Measurements from ENCODE around the gene NTRK1. TPM values are rescaled to one million over a fixed set of nuclear protein-coding genes. Genes with fewer than 3 reads are reported as not detected.

Gene NTRK1
- total RNA-seq, 6 donors from 2014 or later: 0.30 to 1.4 (median 1.2) TPM; not detected in 2

DNA sequence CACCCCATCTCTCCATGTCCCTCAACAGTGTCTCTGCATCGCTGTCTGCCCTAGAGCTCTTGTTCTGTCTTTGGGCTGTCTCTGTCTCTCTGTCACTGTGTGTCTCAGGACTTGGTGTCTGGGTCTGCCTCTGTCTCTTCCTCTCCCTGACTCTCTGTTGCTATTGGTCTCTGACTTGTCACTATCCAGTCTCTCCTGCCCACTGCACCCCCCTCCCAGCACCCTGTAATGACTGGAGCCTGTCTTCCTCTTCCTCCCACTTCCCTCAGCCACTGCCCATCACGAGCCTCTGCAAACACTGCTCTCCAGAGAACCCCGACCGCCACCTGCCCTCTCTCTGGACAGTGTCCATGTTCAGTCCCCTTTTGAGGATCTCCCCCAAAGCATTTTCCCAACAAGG is 45.0 kb downstream of the NTRK1 start:
- ATAC-seq (ENCODE audit: low FRiP score in 2 of 2) (no peak), DNase-seq (no peak)
- Histone ChIP-seq H3K4me1 (peaks cover 16 to 40% (median 33%) of the 10 kb centered on the region in 4 donors), H3K27me3 (no peaks in the 10 kb centered on the region), H3K27ac (no peak overlapping the region), H3K9me3 (no peaks in the 10 kb centered on the region), H3K36me3 (peaks cover 0 to 55% (median 9%) of the 10 kb centered on the region in 4 donors), H3K4me3 (no peak overlapping the region)
- TF ChIP-seq, protein P1, sequence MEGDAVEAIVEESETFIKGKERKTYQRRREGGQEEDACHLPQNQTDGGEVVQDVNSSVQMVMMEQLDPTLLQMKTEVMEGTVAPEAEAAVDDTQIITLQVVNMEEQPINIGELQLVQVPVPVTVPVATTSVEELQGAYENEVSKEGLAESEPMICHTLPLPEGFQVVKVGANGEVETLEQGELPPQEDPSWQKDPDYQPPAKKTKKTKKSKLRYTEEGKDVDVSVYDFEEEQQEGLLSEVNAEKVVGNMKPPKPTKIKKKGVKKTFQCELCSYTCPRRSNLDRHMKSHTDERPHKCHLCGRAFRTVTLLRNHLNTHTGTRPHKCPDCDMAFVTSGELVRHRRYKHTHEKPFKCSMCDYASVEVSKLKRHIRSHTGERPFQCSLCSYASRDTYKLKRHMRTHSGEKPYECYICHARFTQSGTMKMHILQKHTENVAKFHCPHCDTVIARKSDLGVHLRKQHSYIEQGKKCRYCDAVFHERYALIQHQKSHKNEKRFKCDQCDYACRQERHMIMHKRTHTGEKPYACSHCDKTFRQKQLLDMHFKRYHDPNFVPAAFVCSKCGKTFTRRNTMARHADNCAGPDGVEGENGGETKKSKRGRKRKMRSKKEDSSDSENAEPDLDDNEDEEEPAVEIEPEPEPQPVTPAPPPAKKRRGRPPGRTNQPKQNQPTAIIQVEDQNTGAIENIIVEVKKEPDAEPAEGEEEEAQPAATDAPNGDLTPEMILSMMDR (IDR thresholded peaks at IDR 0.05): no peak
- TF ChIP-seq POLR2A (IDR thresholded peaks at IDR 0.05) (no peak), POLR2AphosphoS5 (IDR thresholded peaks at IDR 0.05) (no peak), EP300 (IDR thresholded peaks at IDR 0.05) (no peak)
- 38 to 49% methylated on average over 4 of the region's 4 CpGs for WGBS, 2 donors

DNA sequence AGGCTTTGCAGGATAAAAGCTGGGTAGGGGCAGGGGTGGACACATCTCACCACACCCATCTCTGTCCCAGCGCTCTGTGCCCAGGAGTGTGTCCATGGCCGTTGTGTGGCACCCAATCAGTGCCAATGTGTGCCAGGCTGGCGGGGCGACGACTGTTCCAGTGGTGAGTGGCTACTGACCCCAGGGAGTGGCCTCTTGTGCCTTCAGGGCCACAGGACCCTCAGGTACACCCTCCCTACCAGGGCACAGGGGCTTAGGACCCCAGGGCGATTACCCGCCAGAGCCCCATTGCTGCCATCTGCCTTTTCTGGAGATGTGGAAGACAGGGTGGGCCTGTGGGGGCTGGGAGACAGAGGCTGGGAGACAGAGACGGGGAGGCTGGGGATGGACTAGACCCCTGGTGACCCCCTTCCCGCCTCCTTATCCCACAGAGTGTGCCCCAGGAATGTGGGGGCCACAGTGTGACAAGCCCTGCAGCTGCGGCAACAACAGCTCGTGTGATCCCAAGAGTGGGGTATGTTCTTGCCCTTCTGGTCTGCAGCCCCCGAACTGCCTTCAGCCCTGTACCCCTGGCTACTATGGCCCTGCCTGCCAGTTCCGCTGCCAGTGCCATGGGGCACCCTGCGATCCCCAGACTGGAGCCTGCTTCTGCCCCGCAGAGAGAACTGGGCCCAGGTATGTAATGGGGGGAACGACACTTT is 45.7 kb downstream of the NTRK1 start:
- Histone ChIP-seq H3K36me3 (peaks cover 0 to 59% (median 9%) of the 10 kb centered on the region in 4 donors), H3K27ac (no peak overlapping the region), H3K9me3 (no peaks in the 10 kb centered on the region), H3K4me3 (no peak overlapping the region), H3K27me3 (no peaks in the 10 kb centered on the region), H3K4me1 (peaks cover 11 to 33% (median 26%) of the 10 kb centered on the region in 4 donors)
- no peak for DNase-seq
- ATAC-seq (ENCODE audit: low FRiP score in 2 of 2): no peak
- no peak for TF ChIP-seq POLR2AphosphoS5 (IDR thresholded peaks at IDR 0.05)
- no peak for TF ChIP-seq EP300 (IDR thresholded peaks at IDR 0.05)
- TF ChIP-seq, protein P1 (IDR thresholded peaks at IDR 0.05): no peak
- TF ChIP-seq POLR2A (IDR thresholded peaks at IDR 0.05): no peak
- 91 to 96% methylated on average over 11 to 16 of the region's 16 CpGs for WGBS, 2 donors

DNA sequence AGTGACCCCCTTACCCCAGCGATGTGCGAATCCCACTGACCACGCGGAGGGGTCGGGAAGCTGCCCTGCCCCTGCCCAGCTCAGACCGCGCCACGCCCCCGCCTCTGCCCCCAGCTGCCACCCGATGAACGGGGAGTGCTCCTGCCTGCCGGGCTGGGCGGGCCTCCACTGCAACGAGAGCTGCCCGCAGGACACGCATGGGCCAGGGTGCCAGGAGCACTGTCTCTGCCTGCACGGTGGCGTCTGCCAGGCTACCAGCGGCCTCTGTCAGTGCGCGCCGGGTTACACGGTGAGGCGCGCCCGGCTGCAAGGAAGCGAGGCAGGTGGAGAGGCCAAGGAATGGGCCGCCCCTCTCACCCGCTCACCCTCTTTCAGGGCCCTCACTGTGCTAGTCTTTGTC is 47.9 kb downstream of the NTRK1 start:
- no peak for TF ChIP-seq POLR2AphosphoS5 (IDR thresholded peaks at IDR 0.05)
- TF ChIP-seq, protein P1 (IDR thresholded peaks at IDR 0.05): no peak
- TF ChIP-seq POLR2A (IDR thresholded peaks at IDR 0.05): no peak
- Histone ChIP-seq H3K4me3 (no peak overlapping the region), H3K9me3 (no peaks in the 10 kb centered on the region), H3K27ac (no peak overlapping the region), H3K27me3 (no peaks in the 10 kb centered on the region), H3K36me3 (peaks cover 0 to 79% (median 18%) of the 10 kb centered on the region in 4 donors), H3K4me1 (peaks cover 11 to 29% (median 15%) of the 10 kb centered on the region in 4 donors)
- DNase-seq (no peak), ATAC-seq (ENCODE audit: low FRiP score in 2 of 2) (no peak)
- WGBS, 2 donors: 79 to 95% methylated on average over 8 to 21 of the region's 29 CpGs

DNA sequence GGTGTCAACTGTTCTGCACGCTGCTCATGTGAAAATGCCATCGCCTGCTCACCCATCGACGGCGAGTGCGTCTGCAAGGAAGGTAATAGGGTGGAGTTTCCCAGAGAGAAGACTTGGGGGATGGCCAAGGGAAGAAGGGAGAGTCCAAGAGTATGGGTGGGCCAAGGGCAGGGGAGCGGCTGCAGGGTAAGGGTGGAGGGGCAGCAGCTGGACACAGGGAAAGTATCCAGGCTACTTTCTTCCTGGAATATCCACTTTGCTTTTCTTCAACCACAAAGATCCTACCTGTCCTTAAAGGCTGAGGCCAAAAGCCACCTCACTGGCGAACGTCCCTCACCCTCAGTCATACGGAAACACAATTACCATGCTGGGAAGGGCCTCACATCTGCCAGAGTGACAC is 48.3 kb downstream of the NTRK1 start:
- H3K4me3 ChIP-seq: no peak overlapping the region
- WGBS, 2 donors: 63 to 65% methylated on average over 7 to 10 of the region's 10 CpGs
- H3K4me1 ChIP-seq: peaks cover 10 to 25% (median 11%) of the 10 kb centered on the region in 4 donors
- H3K27ac ChIP-seq: no peak overlapping the region
- ATAC-seq (ENCODE audit: low FRiP score in 2 of 2): no peak
- TF ChIP-seq POLR2AphosphoS5 (IDR thresholded peaks at IDR 0.05) (no peak), POLR2A (IDR thresholded peaks at IDR 0.05) (no peak), EP300 (IDR thresholded peaks at IDR 0.05) (no peak)
- no peaks in the 10 kb centered on the region for H3K27me3 ChIP-seq
- DNase-seq: no peak
- no peaks in the 10 kb centered on the region for H3K9me3 ChIP-seq
- peaks cover 0 to 83% (median 21%) of the 10 kb centered on the region in 4 donors for H3K36me3 ChIP-seq

DNA sequence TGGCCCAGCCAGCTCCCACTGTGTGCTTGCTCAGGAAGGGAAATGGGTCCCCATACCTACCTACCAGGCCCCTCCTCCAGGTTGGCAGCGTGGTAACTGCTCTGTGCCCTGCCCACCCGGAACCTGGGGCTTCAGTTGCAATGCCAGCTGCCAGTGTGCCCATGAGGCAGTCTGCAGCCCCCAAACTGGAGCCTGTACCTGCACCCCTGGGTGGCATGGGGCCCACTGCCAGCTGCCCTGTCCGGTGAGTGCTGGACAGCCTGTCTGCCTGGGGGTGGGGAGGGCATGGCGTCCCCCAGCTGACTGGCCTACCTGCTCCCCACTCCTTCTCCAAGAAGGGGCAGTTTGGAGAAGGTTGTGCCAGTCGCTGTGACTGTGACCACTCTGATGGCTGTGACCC is 49.0 kb downstream of the NTRK1 start:
- DNase-seq: no peak
- H3K9me3 ChIP-seq: no peaks in the 10 kb centered on the region
- no peaks in the 10 kb centered on the region for H3K27me3 ChIP-seq
- ATAC-seq (ENCODE audit: low FRiP score in 2 of 2): no peak
- peaks cover 6 to 19% (median 9%) of the 10 kb centered on the region in 4 donors for H3K4me1 ChIP-seq
- peaks cover 0 to 89% (median 24%) of the 10 kb centered on the region in 4 donors for H3K36me3 ChIP-seq
- 78% methylated on average over 5 of the region's 5 CpGs; no CpG with 5 or more reads in 1 of the 2 donors for WGBS, 2 donors
- H3K4me3 ChIP-seq: no peak overlapping the region
- no peak overlapping the region for H3K27ac ChIP-seq
- TF ChIP-seq POLR2A (IDR thresholded peaks at IDR 0.05) (no peak), POLR2AphosphoS5 (IDR thresholded peaks at IDR 0.05) (no peak), EP300 (IDR thresholded peaks at IDR 0.05) (no peak)
- TF ChIP-seq, protein P1 (IDR thresholded peaks at IDR 0.05): no peak

Measured in upper lobe of left lung (tissue), 6 donors.